ENCODE measurements around the gene DAB2.

DAB2 gene

DNA sequence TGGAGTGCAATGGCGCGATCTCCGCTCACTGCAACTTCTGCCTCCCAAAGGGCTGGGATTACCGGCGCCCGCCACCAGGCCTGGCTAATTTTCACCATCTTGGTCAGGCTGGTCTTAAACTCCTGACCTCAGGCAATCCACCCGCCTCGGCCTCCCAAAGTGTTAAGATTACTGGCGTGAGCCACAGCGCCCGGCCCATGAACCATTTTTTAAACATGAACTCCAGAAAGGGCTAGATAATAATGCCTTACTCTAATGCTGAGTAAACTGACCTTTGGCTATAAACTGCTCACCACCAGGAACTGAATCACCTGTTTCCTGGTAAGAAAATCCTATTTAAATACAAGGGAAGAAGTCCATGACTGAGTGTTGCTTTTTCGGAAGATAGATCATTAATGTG lies 23.2 kb upstream of the DAB2 start:
- no peak for DNase-seq (ENCODE audit: low read depth)

DNA sequence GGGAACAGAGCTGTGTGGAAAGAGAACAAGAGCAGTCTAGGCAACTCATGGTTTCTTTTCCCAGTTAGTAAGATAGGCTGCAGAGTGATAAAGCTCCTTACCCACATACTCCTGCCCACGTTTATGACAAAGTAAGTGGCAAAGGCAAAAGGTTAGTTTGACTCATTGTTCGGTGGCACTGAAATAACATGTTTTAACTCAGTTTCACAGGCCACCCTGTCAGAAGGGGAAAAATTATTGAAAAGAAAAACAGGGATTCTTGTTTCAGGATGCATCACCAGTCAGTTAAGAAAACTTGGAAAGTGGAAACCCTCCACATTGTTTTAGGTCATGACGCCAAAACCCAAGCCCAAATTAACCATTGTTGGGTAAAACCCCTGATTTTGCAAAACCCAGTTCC lies 22.3 kb upstream of the DAB2 start:
- DNase-seq (ENCODE audit: low read depth) = no peak

GRCh38 chr5:39446231-39446630 lies 21.5 kb upstream of the DAB2 start:
- DNase-seq (ENCODE audit: low read depth) = no peak

DNA sequence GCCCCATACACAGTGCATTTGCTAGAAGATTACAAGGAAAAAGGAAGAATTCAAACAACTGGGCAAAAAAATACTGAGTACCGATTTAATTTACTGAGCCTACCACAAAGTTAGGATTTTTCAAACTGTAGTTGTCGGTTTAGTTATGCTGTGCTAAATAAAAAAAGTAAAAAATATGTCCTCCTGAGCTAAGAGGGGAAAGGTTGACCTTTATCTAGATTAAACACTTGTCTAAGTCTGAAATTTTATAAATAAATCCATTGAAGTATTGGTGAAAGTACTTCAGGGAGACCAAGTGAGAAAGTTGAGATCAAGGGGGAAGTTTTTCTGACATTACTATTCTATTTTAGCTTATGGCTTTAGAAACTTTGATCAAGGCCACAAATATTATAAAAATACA lies 19.1 kb upstream of the DAB2 start:
- DNase-seq (ENCODE audit: low read depth) = no peak

GRCh38 chr5:39442991-39443390 lies 18.2 kb upstream of the DAB2 start:
- no peak for DNase-seq (ENCODE audit: low read depth)

DNA sequence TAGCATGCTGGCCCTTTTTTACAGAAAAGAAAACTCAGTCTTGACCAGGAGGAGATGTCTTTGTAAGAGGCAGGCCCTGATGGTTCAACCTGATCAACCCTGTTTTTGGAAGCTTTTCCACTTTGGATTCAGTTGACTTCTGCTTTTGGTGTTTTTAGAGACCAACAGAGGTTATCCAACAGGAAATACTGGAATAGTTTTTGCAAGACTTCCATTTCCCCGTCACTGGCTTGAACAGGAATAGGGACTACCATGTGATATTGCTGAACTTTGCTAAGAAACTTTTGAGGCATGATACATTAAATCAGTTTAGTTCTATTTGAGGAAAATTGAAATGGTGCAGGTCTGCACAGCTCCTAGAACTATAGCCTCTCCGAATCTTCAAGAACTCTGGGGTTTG lies 17.1 kb upstream of the DAB2 start:
- no peak for DNase-seq (ENCODE audit: low read depth)

DNA sequence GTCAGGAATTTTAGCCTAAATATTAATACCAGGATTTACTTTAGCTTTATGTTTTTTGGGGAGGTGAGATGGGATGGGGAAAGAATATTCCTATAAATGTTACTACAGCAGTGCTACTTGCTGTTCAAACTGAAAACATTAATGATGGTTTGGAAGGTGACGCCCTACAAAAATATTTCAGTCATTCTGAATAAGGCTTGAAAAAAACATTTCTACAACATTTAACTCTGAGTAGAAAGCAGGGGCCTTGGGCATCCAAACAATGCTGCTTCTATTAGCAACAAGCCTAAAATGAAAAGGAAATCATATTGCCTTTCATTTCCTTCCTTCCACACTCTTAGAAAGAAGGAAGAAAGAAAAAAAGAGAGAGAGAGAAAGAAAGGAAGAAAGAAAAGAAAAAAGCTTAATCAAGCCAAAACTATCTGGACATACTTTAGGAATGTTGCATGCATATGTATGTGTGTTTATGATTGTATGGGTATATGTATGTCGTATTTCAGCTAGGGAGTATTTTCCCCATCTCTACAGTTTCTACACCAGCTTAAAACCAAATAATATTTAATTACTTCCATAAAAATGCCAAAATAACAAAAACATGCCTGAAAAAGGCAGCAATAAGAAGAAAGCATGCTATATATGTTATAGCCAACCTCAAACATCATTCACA lies 16.3 kb upstream of the DAB2 start:
- no peak for DNase-seq (ENCODE audit: low read depth)

DNA sequence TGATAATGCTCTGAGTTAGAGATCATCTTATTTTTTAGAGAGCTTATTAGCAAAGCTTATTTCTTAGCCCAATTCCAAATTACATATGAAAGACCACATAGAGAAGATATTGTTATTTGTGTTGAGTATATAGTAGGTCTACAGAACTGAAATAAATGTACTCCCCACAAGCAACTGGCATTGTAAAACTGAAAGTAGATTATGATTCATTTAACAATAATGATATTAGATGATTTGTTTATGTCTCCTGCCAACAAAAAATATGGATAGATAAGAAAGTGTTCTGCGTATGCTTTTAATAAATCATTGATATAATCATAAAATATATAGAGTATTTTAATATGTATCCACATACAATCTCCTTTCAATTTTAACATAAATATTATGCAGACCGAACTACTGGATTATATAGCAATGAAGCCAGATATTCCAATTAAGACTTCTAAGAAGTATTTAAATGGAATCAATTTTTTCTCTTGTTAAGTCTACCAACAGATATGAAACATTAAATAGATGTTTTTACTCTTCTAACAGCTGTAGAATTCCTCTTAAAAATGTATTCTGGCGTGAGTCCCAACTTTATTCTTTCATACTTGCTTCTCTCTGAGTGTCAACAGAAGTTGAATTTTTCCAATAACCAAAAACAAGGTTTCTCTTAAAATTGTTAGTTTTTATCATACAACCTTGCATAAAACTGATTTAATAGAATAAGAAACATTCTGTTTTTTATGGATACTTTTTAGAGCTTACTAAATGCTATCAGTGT lies 15.6 kb upstream of the DAB2 start:
- DNase-seq (ENCODE audit: low read depth) = no peak

DNA sequence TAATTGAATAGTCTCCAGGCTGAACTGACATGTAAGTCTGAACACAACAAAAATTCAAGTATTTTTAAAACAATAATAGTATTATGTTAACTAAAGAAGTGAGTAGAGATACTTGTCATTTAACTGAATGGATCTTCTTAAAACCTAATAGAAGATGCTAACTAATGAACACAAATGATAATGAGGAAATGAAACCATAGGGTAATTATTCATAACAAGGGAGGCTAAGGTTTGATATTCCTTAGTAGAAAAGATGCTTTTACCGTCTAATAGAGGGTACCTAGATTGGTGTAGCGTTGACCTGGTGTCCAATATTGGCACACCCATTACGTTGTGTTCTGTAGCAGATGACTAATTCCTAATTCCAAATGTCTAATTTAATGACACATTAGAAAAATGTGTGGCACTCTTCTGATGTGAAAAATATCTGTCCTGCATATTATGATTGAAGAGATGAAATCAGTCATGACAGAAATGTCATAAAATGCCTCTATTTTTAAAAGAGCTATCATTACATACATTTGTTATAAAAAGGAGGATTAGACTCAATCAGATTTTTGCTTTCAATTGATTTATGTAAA lies 14.9 kb upstream of the DAB2 start:
- DNase-seq (ENCODE audit: low read depth) = no peak

DNA sequence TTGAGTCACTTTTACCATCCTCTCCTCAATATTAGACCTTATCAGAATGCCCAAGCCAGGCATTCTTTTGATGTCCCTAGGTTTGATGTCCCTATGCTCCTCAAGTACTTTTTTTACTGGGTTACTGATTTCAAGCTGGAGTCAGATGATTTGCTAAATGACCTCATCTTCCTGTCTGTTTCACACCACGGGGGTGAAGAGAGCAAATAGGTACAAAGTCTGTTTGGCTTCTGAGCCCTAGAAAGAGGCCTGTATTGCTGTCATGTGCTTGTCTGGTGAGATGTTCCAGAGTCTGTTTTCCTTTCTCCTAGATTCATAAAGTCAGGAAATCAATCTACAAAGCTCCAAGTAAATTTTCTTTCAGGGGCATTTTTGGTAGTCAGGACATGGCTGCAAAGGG lies 12.7 kb upstream of the DAB2 start:
- DNase-seq (ENCODE audit: low read depth) = no peak

DNA sequence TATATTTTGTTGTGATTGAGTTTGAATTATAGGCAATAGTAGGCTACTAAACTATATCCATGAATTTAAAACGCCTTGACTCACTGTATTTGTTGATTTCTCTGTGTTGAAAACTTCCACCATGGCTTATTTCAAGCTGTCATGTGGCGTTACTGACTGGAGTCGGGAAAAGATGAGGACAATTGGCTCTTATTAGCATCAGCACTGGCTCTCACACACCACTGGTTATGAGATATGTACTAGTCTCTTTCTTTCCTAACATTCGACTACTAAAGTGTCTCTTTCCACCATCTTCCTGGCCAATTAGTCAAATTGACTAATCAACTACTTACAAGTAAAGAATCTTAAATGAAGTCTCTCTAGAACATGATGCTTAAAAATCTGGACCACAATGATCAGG lies 9.1 kb upstream of the DAB2 start:
- no peak for DNase-seq (ENCODE audit: low read depth)

- no peak for DNase-seq (ENCODE audit: low read depth)
These were observed 8.1 kb upstream of the DAB2 start for GRCh38 chr5:39432696-39433530.

- DNase-seq (ENCODE audit: low read depth) = no peak
These were observed 5.7 kb upstream of the DAB2 start for GRCh38 chr5:39430461-39430860.

DNA sequence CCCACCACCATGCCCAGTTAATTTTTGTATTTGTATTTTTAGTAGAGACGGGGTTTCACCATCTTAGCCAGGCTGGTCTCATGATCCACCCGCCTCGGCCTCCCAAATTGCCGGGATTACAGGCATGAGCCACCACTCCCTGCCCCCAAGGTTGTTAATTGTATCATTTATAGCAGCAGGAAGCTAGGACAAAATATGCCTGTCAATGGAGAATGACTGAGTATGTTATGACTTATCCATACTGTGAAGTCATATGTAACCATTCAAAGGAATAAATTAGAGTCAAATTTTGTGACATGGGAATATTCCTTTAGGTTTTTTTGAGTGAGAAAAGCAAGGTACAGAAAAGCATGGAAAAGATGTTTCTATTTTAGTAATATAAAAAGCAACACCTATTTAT lies 3.9 kb upstream of the DAB2 start:
- no peak for DNase-seq (ENCODE audit: low read depth)

DNA sequence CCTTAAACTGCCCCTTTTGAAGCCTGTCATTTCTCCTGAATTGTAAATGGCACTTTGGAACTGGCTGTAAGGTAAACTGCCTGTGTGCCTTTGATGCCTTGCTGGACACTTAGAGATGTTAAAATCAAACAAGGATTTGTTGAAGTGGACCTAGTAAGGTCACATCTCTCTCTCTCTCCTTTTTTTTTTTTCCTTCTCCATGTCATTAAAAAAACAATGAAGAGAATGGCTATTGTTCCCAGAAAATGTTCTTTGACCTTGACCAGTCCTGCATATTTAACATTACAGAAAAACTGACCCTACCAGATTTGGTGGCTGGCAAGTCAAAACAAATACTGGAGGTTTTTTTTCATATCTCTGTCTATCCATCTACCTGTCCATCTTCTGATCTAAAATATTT lies 2.9 kb upstream of the DAB2 start:
- DNase-seq (ENCODE audit: low read depth) = no peak

GRCh38 chr5:39427229-39427628 lies 2.4 kb upstream of the DAB2 start:
- DNase-seq (ENCODE audit: low read depth) = no peak

GRCh38 chr5:39426746-39427105 lies 1.9 kb upstream of the DAB2 start:
- DNase-seq (ENCODE audit: low read depth) = no peak

GRCh38 chr5:39426051-39426745 lies 1.4 kb upstream of the DAB2 start:
- DNase-seq (ENCODE audit: low read depth) = no peak

DNA sequence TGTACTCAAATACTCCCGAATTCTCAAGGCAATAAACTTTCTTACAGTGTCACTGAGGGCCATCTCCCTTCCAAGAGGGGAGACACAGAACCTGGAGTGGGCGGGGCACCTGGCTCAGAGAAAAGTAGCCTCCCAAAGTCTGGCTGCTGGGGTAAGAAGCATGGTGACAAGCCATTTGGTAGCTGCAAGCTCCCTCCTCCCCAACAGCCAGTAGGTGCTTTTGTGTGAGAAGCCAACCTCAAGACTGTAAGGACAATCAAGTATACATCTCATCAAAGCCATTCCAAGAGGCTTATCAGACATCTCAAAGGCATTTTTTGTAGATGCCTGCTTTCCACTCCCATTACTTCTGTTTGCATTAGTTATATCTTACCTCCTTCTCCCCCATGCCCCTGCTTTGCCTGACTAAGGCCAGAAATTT lies 1.4 kb downstream of the DAB2 start:
- no peak for DNase-seq (ENCODE audit: low read depth)

DNA sequence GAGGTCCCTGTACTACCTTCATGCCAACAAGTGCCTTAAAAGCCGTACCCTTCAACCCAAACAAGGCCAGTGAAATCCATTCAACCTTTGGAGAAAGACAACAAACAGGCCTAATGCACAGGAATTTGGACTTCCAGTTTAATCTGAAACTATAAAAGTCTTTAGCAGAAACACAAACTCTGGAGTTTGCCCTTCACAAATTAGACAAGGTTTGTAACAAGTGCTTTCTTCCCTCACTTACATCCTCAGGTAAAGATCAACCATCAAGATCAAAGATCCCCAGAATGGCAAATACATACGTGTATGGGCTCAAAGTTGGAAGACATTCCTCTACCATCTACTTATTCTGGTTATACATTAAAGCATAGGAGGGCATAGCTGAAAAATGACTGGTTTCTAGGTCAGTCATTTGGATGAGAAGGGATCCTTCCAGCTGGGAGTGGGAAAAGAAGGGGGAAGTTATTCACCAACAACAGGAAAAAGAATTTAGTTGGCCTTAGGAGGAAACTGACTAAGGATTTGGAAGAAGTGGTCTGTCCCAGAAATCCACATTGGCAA lies 2.0 kb downstream of the DAB2 start:
- DNase-seq (ENCODE audit: low read depth) = no peak

- no peak for DNase-seq (ENCODE audit: low read depth)
These were observed 2.7 kb downstream of the DAB2 start for GRCh38 chr5:39422036-39422606.
